Neuronal stem cell (in vitro differentiated cells): ENCODE results near the gene LRP1B.

Source experiments
- DNase-seq: peaks from one replicate; pipeline ENCODE4 v3.0.0-alpha.2; 2013; ENCODE audit warnings: low spot score
- H2AFZ ChIP-seq: one replicate; pipeline ENCODE4 v1.6.1; 2013; ENCODE audit warnings: mild to moderate bottlenecking, low read length, inconsistent platforms
- H2AK5ac ChIP-seq: 2 replicates; pipeline ENCODE4 v1.6.1; 2013; ENCODE audit warnings: low read depth, mild to moderate bottlenecking, inconsistent platforms, low read length, moderate library complexity, mixed read lengths
- H2BK120ac ChIP-seq: 2 replicates; pipeline ENCODE4 v1.6.1; 2013; ENCODE audit warnings: low read depth, mild to moderate bottlenecking, inconsistent platforms, low read length, moderate library complexity, mixed read lengths
- H2BK12ac ChIP-seq: one replicate; pipeline ENCODE4 v1.6.1; 2013; ENCODE audit warnings: low read length, inconsistent platforms
- H2BK15ac ChIP-seq: 2 replicates; pipeline ENCODE4 v1.6.1; 2013; ENCODE audit warnings: mild to moderate bottlenecking, low read length, inconsistent platforms, mixed read lengths
- H2BK5ac ChIP-seq: one replicate; pipeline ENCODE4 v1.6.1; 2013; ENCODE audit warnings: inconsistent platforms, mild to moderate bottlenecking, low read length, moderate library complexity
- H3K14ac ChIP-seq: one replicate; pipeline ENCODE4 v1.6.1; 2013; ENCODE audit warnings: low read length, inconsistent platforms
- H3K18ac ChIP-seq: 2 replicates; pipeline ENCODE4 v1.6.1; 2013; ENCODE audit warnings: low read length, inconsistent platforms
- H3K23ac ChIP-seq: 2 replicates; pipeline ENCODE4 v1.6.1; 2013; ENCODE audit warnings: low read depth, mild to moderate bottlenecking, mixed read lengths, low read length, inconsistent platforms; ENCODE audit not compliant: poor library complexity
- H3K27ac ChIP-seq: replicated peaks from 3 replicates; pipeline ENCODE4 v1.5.1; 2013; ENCODE audit warnings: low read length, inconsistent platforms
- H3K27me3 ChIP-seq, 3 experiments: 2 replicates each; pipeline ENCODE4 v1.6.1; 2013; ENCODE audit warnings: low read length in 3 of 3, mild to moderate bottlenecking in 2 of 3, inconsistent platforms in 1 of 3, low read depth in 1 of 3, mixed read lengths in 1 of 3, moderate library complexity in 1 of 3; ENCODE audit not compliant: control insufficient read depth in 3 of 3, insufficient read depth in 3 of 3
- H3K36me3 ChIP-seq, 2 donors: replicated peaks in 1 of 2; 2 replicates each; pipeline ENCODE4 v1.6.1; 2013; ENCODE audit warnings: low read length in 2 of 2; ENCODE audit not compliant: control insufficient read depth in 2 of 2, insufficient read depth in 2 of 2
- H3K4ac ChIP-seq: 2 replicates; pipeline ENCODE4 v1.6.1; 2013; ENCODE audit warnings: inconsistent platforms, mild to moderate bottlenecking, low read length, moderate library complexity
- H3K4me1 ChIP-seq, 2 donors: 1 replicate in 1 of 2; 2 replicates in 1 of 2; pipeline ENCODE4 v1.6.1; 2013; ENCODE audit warnings: low read length in 2 of 2, low read depth in 1 of 2; ENCODE audit not compliant: control insufficient read depth in 2 of 2, insufficient read depth in 1 of 2
- H3K4me2 ChIP-seq: one replicate; pipeline ENCODE4 v1.6.1; 2013; ENCODE audit warnings: mild to moderate bottlenecking, low read length, inconsistent platforms; ENCODE audit not compliant: insufficient read depth, poor library complexity, severe bottlenecking
- H3K4me3 ChIP-seq, 2 donors: 2 replicates each; pipeline ENCODE4 v1.5.1; 2013; ENCODE audit warnings: low read length in 2 of 2, mild to moderate bottlenecking in 2 of 2, inconsistent platforms in 1 of 2, moderate library complexity in 1 of 2
- H3K79me1 ChIP-seq: one replicate; pipeline ENCODE4 v1.6.1; 2013; ENCODE audit warnings: low read depth, mild to moderate bottlenecking, inconsistent platforms, low read length, moderate library complexity
- H3K9ac ChIP-seq: one replicate; pipeline ENCODE4 v1.6.1; 2013; ENCODE audit warnings: mild to moderate bottlenecking, low read depth, low read length, inconsistent platforms; ENCODE audit not compliant: poor library complexity
- H3K9me3 ChIP-seq, 2 donors: replicated peaks in 1 of 2; 2 replicates each; pipeline versions ENCODE3 to v1.6.1; 2013; ENCODE audit warnings: low read length in 2 of 2, mild to moderate bottlenecking in 2 of 2, inconsistent platforms in 1 of 2, low read depth in 1 of 2, mixed read lengths in 1 of 2, moderate library complexity in 1 of 2; ENCODE audit not compliant: control insufficient read depth in 2 of 2, insufficient read depth in 1 of 2
- H4K8ac ChIP-seq: one replicate; pipeline ENCODE4 v1.6.1; 2013; ENCODE audit warnings: low read depth, mild to moderate bottlenecking, inconsistent platforms, low read length, moderate library complexity
- H4K91ac ChIP-seq: one replicate; pipeline ENCODE4 v1.6.1; 2013; ENCODE audit warnings: low read length, low read depth, mild to moderate bottlenecking, inconsistent platforms; ENCODE audit not compliant: poor library complexity
- WGBS, 2 donors: extraction: QIAGEN DNeasy Blood & Tissue Kit; methylation state at CpG; one replicate each; pipeline ENCODE4 v1.1.7; 2013; ENCODE audit warnings: missing lambda C conversion rate in 2 of 2, mixed read lengths in 1 of 2; ENCODE audit not compliant: insufficient read length in 2 of 2, insufficient replicate concordance in 1 of 2; ENCODE audit errors: extremely low coverage in 2 of 2; 5-methylcytosine and 5-hydroxymethylcytosine counted together

The LRP1B gene

DNA sequence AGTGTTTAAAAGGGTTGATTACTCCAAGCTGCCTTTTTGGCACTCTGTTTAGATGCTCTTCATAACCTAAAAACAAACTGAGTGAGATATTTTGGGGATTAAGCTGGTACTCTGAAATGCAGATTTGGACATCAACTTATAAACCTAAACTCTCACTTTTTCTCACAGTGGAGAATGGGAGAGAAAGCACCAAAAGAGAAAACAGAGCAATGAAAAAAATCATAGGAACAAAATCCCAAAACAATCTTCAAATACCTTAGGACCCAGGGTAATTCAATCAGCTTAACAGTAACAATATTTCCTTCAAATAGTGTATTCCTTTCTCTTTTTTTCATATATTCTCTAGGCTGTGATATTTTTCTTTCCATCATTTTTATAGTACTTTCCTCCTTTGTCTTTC is 11.5 kb downstream of the LRP1B start:
- Histone ChIP-seq H3K27me3 (no peaks in the 10 kb centered on the region), H3K79me1 (no peaks in the 10 kb centered on the region), H3K4me3 (no peak overlapping the region), H3K18ac (no peak overlapping the region), H2AK5ac (no peak overlapping the region), H4K91ac (no peak overlapping the region), H3K9ac (no peak overlapping the region), H2BK12ac (no peak overlapping the region), H3K23ac (no peak overlapping the region), H3K4me2 (no peak overlapping the region), H4K8ac (no peak overlapping the region), H2BK120ac (no peak overlapping the region), H3K36me3 (no peaks in the 10 kb centered on the region), H3K4me1 (peaks cover 0 to 3% of the 10 kb centered on the region in 2 donors), H3K14ac (no peak overlapping the region), H2AFZ (no peak overlapping the region), H3K4ac (no peak overlapping the region), H3K9me3 (no peaks in the 10 kb centered on the region), H2BK5ac (no peak overlapping the region), H3K27ac (no peak overlapping the region), H2BK15ac (no peak overlapping the region)
- DNase-seq: no peak

DNA sequence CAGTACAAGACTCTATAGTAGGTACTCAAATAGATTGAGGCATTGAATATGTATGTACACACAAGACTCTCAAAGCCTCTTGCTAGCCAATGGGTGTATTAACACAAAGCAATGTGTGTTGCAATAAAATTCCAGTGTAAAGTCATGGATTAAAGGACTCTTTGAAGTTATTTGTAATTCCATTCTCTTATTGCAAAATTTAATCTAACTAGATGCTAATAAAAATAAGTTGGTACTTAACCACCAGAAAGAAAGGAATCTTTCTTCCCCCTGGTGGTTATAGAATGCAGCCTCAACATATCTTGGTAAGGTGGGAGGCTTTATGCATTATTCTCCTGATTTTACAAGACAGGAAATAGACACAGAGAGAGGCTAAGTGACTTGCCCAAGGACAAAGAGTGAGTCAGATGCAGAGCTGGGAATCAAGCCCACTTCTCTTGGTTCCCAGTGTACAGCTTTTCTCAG is 18.0 kb downstream of the LRP1B start:
- no peak for DNase-seq
- Histone ChIP-seq H3K36me3 (no peaks in the 10 kb centered on the region), H3K9me3 (no peaks in the 10 kb centered on the region), H2AK5ac (no peak overlapping the region), H4K8ac (no peak overlapping the region), H3K4ac (no peak overlapping the region), H4K91ac (no peak overlapping the region), H3K4me1 (no peaks in the 10 kb centered on the region), H2AFZ (peak overlapping the region; percentile 7), H3K4me3 (no peak overlapping the region), H3K27ac (no peak overlapping the region), H3K23ac (no peak overlapping the region), H2BK12ac (no peak overlapping the region), H3K9ac (no peak overlapping the region), H3K4me2 (no peak overlapping the region), H2BK5ac (no peak overlapping the region), H3K18ac (no peak overlapping the region), H3K79me1 (no peaks in the 10 kb centered on the region), H3K27me3 (no peaks in the 10 kb centered on the region), H3K14ac (no peak overlapping the region), H2BK120ac (no peak overlapping the region), H2BK15ac (no peak overlapping the region)

DNA sequence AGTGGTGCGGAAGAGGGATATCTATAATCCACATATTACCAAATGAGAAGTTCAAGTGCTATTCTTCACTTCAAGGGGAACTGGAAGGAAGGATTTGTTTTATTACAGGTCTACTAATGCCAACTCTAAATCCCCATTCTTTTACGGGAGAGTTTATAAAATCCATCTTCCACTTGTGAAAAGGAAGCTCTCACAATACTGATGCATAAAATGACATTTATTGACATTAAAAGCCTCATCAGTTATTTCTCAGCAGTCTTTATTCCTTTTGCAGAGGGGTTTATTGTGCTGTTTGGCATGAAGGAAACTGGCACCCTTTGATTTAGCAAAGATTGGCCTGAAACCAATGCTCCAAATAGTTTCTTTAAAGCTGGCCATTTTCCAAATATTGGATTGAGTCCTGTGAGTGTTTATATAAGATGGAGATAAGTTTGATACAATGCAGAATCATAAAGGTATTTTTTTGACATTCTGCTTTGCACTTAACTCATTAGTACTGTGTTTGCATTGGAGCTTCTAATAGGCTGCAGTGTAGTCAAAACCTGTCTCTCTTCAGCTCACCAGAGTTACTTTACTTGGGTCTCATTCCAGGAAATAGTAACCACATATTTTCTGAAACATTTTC is 26.6 kb downstream of the LRP1B start:
- Histone ChIP-seq H3K18ac (no peak overlapping the region), H3K14ac (no peak overlapping the region), H2BK120ac (no peak overlapping the region), H3K79me1 (no peaks in the 10 kb centered on the region), H4K8ac (no peak overlapping the region), H3K4me1 (no peaks in the 10 kb centered on the region), H3K4me3 (no peak overlapping the region), H3K36me3 (no peaks in the 10 kb centered on the region), H2AK5ac (no peak overlapping the region), H3K4me2 (no peak overlapping the region), H3K27me3 (no peaks in the 10 kb centered on the region), H2BK15ac (no peak overlapping the region), H2AFZ (no peak overlapping the region), H3K4ac (no peak overlapping the region), H2BK5ac (no peak overlapping the region), H3K9ac (no peak overlapping the region), H4K91ac (no peak overlapping the region), H3K23ac (no peak overlapping the region), H3K9me3 (no peaks in the 10 kb centered on the region), H2BK12ac (no peak overlapping the region), H3K27ac (no peak overlapping the region)
- no peak for DNase-seq
- WGBS, 2 donors: no CpG with 5 or more reads among the region's 2 CpGs

DNA sequence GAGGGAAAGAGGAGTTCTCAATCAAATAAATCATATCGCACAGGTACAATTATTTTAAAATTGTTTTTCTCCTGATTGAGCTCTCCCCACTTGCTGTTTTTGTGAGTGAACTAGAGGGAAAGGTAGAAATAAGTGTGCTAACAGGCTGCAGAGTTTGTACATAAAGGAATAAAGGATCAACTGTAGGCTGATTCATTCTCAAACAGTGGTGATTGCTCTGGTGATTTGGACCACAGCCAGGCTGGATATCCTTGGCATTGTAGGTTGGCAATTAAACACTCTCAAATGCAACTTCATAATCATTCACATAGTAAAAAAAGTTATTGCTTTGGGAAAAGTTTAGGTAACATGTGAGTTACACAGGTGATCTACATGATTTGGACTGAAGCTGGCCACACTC is 29.8 kb downstream of the LRP1B start:
- no peak overlapping the region for H4K91ac ChIP-seq
- no peak overlapping the region for H2BK5ac ChIP-seq
- H2AK5ac ChIP-seq: no peak overlapping the region
- no peak overlapping the region for H3K23ac ChIP-seq
- H3K9ac ChIP-seq: no peak overlapping the region
- H3K4me2 ChIP-seq: no peak overlapping the region
- no peak overlapping the region for H3K27ac ChIP-seq
- no peak overlapping the region for H3K4ac ChIP-seq
- H4K8ac ChIP-seq: no peak overlapping the region
- no peaks in the 10 kb centered on the region for H3K4me1 ChIP-seq
- no peaks in the 10 kb centered on the region for H3K9me3 ChIP-seq
- no peaks in the 10 kb centered on the region for H3K79me1 ChIP-seq
- WGBS, 2 donors: no CpG with 5 or more reads among the region's 1 CpG
- no peak overlapping the region for H2BK15ac ChIP-seq
- no peaks in the 10 kb centered on the region for H3K27me3 ChIP-seq
- H2BK12ac ChIP-seq: no peak overlapping the region
- no peak overlapping the region for H3K14ac ChIP-seq
- H3K4me3 ChIP-seq: no peak overlapping the region
- no peak for DNase-seq
- H3K36me3 ChIP-seq: no peaks in the 10 kb centered on the region
- no peak overlapping the region for H2AFZ ChIP-seq
- H3K18ac ChIP-seq: no peak overlapping the region
- no peak overlapping the region for H2BK120ac ChIP-seq
